HG03025 (cell line): ENCODE data around the gene TANC1.

Source experiments
- ATAC-seq: cut with Tn5 transposase; IDR thresholded peaks from one replicate; pipeline ENCODE4 v1.9.1; 2021; ENCODE audit warnings: mild to moderate bottlenecking, moderate library complexity; ENCODE audit not compliant: unreplicated experiment, low FRiP score

The TANC1 gene

DNA sequence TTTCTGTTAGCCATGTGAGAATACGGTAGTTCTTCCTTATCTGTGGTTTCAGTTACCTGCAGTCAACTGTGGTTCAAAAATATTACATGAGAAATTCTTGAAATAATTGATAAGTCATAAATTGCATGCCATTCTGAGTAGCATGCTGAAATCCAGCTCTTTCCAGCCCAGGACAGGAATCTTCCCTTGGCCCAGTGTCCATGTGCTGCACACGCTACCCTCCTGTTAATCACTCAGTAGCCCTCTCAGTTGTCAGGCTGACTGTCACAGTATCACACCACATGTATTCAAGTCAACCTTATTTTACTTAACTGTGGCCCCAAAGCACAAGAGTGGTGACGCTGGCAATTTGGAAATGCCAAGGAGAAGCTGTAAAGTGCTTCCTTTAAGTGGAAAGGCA lies 141.1 kb downstream of the TANC1 start:
- no peak for ATAC-seq

GRCh38 chr2:159110784-159111183 lies 142.3 kb downstream of the TANC1 start:
- no peak for ATAC-seq

DNA sequence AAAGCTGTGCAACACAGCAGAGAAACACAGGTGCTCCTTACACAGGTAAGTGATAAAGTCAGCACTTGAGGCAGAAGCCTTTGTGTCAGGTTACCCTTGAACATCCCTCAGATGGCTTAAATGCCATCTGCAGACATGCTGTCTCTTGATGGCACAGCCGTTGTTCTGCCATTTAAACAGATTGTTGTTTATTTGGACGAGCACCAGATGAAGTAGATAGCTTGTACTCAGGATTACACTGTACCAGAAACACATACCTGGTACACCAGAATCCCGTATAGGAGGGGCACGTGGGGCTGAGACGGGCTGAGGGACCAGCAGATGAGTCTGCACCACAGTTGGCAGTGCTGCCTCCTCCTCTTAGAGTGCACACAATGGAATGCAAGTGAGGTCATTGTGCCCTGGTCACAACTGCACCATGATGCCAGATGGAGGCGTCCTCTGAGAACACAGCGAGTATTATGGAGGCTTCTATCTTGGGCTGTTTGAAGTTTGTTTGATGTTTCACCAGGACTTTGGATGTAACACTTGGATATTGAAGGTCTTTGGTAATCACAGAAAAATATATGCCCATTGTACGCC lies 143.0 kb downstream of the TANC1 start:
- ATAC-seq, result no peak

DNA sequence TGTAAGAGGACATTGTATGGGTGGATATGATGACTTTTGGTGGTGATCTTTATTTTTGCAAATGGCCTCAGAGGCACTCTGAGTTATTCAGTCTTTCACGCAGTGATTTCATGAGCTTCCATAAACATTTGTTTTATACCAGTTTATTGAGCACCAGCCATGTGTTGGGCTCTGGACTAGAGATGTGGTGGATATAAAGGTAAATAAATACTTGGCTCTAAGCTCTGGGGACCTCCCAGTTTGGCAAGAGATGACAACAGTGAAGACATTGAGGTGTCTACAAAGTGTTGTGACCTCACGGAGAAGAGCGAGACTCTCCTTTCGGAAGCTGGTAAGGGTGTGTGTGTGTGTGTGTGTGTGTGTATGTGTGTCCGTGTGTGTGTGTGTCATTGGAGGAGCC lies 146.4 kb downstream of the TANC1 start:
- ATAC-seq, result no peak

GRCh38 chr2:159116922-159117321 lies 148.5 kb downstream of the TANC1 start:
- ATAC-seq, result no peak

- no peak for ATAC-seq
Observed at GRCh38 chr2:159117658-159118057, 149.2 kb downstream of the TANC1 start.

DNA sequence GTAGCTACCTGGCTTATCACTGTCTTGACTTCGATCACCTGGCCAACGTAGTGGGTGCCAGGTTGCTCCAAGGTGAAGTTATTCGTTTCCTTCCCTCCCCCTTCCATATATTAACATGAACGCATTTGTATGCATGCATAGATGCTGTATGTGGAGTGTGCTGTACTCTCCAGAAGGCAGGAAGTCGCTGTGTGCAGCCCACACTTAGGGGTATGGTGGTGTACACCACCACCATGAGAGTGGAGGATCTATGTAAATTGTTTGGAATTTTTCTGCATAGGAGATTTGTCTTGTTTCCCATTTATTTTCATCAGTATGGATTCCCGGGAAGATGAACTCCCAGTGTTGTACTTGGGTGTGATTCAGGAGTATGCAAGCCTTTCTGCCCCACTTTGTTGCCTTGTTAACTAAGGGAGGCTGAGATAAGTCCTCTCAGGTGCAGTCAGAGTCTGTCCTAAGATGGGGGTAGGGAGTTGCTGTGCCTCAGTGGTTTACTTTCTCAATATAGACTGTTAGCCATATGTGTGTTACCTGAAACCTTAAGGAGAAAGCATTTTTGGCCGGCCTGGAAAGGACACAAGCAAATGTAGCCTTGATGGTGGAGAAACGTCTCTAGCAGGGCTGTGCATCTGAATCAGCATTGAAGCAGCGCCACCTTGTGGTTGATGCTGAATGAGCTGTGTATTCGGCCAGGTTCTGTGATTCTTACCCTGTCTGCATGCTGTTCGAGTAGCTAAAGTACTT lies 149.8 kb downstream of the TANC1 start:
- ATAC-seq, result peak; percentile 73

GRCh38 chr2:159118859-159119500 lies 150.5 kb downstream of the TANC1 start:
- no peak for ATAC-seq

- ATAC-seq, result no peak
Observed at GRCh38 chr2:159119652-159120257, 151.3 kb downstream of the TANC1 start.

DNA sequence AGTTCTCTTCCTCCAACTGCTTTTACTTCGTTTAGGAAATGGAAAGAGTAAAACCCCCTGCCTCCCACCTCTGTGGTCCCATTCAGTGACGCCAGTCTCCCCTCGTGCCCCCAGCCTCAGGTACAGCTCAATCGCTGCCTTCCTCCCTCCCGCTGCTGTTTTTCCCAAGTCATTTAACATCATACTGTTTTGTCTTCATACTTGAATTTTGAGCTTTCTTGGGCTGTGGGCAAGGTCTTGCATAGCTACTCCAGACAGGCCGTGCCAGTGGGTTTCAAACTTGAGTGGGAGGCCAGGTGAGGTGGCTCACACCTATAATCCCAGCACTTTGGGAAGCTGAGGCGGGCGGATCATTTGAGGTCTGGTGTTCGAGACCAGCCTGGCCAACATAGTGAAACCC lies 155.3 kb downstream of the TANC1 start:
- ATAC-seq, result no peak

DNA sequence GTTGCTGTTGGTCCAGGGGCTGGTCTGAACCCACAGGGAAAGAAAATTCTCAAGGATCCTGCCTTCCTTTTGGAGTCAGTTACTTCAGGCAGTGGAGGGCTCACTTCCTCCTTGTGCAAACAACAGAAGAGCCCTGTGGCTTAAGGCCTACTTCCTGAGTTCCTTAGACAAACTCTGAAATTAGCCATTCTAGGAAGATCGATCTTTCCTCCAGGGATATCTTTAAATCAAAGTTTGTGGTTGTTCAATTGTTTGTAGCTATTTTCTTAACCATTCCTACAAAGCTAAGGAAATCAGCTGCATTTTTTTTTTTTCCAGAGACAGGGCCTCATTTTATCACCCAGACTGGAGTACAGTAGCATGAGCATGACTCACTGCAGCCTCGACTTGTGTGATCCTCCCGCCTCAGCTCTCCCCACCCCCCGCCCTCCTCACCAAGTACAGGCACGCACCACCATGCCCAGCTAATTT lies 156.0 kb downstream of the TANC1 start:
- no peak for ATAC-seq

GRCh38 chr2:159124931-159125467 lies 156.6 kb downstream of the TANC1 start:
- ATAC-seq, result no peak

DNA sequence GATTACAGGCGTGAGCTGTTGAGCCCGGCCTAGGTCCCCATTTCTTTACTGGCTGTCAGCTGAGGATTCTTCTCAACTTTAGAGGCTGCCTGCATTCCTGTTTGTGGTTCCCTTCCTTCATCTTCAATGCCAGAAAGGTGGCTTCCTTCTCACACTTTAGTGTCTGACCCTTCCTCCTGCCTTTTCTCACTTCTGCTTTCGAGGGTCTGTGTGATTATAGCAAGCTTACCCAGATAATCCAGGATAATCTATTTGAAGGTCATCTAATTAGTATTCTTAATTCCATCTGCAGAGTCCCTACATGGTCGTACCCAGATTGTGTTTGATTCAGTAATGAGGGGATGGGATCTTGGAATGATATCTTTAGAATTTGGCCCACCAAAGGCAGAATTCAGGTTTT lies 157.4 kb downstream of the TANC1 start:
- no peak for ATAC-seq

DNA sequence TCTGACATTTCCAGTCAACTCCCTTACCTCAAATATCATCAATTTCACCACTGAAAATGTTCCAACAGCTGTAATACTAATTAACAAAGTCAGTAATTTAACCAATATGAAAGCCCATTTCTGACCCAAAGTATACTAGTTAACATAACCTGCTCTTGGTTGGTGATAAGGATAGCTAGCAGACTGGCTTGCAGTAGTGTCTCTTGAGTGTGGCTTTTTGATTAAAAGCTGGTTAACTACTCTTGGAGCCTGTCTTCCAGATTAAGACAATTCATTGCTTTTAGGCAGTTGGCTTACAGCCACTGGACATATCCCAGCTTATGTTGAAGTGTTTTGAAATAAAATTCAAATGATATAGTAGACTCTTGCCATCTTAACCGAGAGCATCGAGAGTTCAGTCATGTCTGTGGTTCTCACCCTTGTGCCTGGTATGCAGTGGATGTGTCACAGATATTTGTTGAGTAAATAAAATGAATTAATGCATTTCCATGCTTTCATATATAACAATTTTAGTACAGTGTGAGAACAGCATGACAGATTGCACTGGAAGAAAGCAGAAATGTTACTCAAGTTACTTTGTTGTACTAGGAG lies 158.1 kb downstream of the TANC1 start:
- ATAC-seq, result no peak

- no peak for ATAC-seq
Observed at GRCh38 chr2:159128191-159128590, 159.8 kb downstream of the TANC1 start.

GRCh38 chr2:159129269-159129668 lies 160.8 kb downstream of the TANC1 start:
- no peak for ATAC-seq

GRCh38 chr2:159129824-159130223 lies 161.4 kb downstream of the TANC1 start:
- ATAC-seq, result no peak

DNA sequence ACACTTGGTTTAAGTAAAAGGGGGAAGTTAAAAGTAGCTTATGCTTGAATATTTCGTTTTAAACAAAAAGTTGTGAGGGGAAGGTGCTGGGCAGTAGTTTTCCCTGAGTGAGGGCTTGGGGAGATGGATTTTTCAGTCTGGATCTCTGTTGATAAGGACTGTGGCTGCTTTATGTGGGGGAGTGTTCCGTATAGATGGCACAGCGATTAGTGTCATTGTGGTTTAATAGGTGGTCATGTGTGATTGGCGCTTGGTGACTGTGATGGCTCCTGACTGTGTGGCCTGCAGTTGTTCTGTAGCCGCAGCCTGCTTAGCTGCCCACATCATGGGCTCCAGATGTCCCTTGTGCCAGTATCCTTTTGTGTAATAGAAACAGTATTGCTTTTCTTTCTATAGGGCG lies 161.9 kb downstream of the TANC1 start:
- ATAC-seq, result no peak

DNA sequence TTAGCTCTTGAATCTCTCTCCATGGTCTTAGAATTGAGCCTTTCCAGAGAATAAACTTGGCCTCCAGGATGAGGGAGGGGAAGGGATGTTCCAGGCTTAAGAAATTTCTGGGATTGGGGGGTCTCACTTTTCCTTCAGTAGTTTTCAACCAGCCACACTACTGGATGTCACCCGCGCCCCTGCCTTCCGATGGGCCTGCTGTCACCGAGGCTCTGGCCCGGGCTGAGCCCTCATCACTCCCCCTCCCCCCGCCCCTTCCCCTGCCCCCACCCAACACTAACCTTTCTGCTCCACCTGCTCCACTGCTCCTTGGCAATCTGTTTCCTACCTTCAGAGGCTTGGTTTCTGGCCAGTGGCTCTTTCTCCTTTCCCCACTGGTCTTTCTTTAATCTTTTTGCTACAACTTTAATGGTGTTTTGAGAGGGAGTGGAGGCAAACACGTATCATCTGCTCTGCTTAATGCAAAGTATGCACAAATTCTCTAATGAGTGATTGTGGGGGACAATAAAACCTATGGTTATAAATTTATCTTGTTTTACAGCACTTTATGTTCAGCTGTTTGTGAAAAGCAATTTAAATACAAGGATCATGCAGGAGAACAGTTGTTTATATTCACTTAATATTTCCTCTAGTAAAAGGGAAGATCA lies 162.9 kb downstream of the TANC1 start:
- no peak for ATAC-seq

GRCh38 chr2:159131914-159132281 lies 163.5 kb downstream of the TANC1 start:
- no peak for ATAC-seq
